ENCODE data around the gene CNGA2. TPM values are rescaled to one million over a fixed set of nuclear protein-coding genes. Genes with fewer than 3 reads are reported as not detected.

CNGA2 gene
- total and polyA plus RNA-seq, 12 donors: not detected

DNA sequence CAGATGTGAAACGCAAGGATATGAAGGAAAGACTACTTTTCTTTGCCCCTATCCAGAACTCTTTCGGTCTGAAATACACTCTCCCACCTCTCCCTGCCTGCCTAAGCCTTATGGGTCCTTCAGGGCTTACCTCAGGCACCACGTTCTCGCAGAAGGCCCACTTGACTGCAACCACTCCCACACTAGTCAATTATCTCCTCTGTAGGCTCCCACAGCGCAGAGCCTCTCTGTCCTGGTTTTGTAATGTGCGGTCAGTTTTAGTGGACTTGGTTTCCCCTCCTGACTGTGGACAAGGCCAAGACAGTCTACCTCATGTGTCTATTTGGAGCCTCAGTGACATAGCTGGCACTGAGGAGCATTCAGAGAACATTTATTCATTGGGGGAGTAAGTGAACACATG, 11.1 kb downstream of the CNGA2 start:
- DNase-seq: no peak
- no peaks in the 10 kb centered on the region for H3K36me3 ChIP-seq (replicated peaks in 1 of 2)
- no peak overlapping the region for H3K4me3 ChIP-seq
- 69 to 86% (median 77%) methylated on average over 5 to 6 of the region's 6 CpGs for WGBS, 4 donors
- H3K4me1 ChIP-seq (replicated peaks in 1 of 2): no peaks in the 10 kb centered on the region
- H3K27me3 ChIP-seq: peaks cover 14% of the 10 kb centered on the region
- H3K9me3 ChIP-seq (replicated peaks in 1 of 3): no peaks in the 10 kb centered on the region
- no peak overlapping the region for H3K27ac ChIP-seq
- intact Hi-C loops (cut with DNase I): no loop called here
- TF ChIP-seq, protein P1, sequence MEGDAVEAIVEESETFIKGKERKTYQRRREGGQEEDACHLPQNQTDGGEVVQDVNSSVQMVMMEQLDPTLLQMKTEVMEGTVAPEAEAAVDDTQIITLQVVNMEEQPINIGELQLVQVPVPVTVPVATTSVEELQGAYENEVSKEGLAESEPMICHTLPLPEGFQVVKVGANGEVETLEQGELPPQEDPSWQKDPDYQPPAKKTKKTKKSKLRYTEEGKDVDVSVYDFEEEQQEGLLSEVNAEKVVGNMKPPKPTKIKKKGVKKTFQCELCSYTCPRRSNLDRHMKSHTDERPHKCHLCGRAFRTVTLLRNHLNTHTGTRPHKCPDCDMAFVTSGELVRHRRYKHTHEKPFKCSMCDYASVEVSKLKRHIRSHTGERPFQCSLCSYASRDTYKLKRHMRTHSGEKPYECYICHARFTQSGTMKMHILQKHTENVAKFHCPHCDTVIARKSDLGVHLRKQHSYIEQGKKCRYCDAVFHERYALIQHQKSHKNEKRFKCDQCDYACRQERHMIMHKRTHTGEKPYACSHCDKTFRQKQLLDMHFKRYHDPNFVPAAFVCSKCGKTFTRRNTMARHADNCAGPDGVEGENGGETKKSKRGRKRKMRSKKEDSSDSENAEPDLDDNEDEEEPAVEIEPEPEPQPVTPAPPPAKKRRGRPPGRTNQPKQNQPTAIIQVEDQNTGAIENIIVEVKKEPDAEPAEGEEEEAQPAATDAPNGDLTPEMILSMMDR (IDR thresholded peaks at IDR 0.05): no peak
- no peak for TF ChIP-seq POLR2A (IDR thresholded peaks at IDR 0.05)

DNA sequence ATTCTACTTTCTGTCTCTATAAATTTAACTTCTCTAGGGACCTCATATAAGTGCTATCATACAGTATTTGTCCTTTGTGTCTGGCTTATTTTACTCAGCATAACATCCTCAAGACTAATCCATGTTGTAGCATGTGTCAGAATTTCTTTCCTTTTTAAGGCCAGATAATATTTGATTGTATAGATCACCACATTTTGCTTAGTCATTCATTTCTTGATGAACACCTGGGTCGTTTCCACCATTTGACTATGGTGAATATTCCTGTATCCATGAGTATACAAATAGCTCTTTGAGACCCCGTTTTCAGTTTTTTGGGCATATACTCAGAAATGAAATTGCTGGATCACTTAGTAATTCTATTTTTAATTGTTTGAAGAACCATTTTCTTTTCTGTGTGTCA, 12.0 kb downstream of the CNGA2 start:
- no peak overlapping the region for H3K4me3 ChIP-seq
- no peak for DNase-seq
- TF ChIP-seq POLR2A (IDR thresholded peaks at IDR 0.05): no peak
- TF ChIP-seq, protein P1 (IDR thresholded peaks at IDR 0.05): no peak
- WGBS, 4 donors: 42 to 64% (median 54%) methylated on average over 2 of the region's 2 CpGs
- no peak overlapping the region for H3K27ac ChIP-seq
- H3K9me3 ChIP-seq (replicated peaks in 1 of 3): no peaks in the 10 kb centered on the region
- no peaks in the 10 kb centered on the region for H3K4me1 ChIP-seq (replicated peaks in 1 of 2)
- intact Hi-C loops (cut with DNase I): no loop called here
- peaks cover 20% of the 10 kb centered on the region for H3K27me3 ChIP-seq
- no peaks in the 10 kb centered on the region for H3K36me3 ChIP-seq (replicated peaks in 1 of 2)

DNA sequence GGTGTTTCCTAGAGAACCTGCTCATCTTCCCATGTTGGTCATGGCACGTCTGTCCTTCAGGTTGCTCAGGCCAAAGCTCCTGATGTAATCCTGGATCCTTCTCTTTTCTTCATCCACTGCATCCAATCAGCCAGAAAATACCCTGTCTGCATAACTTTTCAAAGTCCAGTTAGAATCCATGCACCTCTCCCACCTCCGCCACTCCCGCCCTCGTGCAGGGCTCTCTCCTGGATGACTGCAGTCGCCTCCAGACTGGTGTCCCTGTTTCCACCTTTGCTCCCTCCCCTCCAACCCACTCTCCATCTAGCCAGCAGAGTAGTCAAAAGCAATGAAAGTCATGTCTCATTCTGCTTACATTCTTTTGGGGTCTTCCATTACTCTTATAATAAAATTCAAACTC, 16.0 kb downstream of the CNGA2 start:
- H3K9me3 ChIP-seq (replicated peaks in 1 of 3): no peaks in the 10 kb centered on the region
- no peak overlapping the region for H3K27ac ChIP-seq
- no peak for DNase-seq
- no peaks in the 10 kb centered on the region for H3K36me3 ChIP-seq (replicated peaks in 1 of 2)
- peaks cover 32% of the 10 kb centered on the region for H3K27me3 ChIP-seq
- no peak overlapping the region for H3K4me3 ChIP-seq
- no peaks in the 10 kb centered on the region for H3K4me1 ChIP-seq (replicated peaks in 1 of 2)
- WGBS, 4 donors: 83 to 93% (median 89%) methylated on average over 5 of the region's 5 CpGs
- intact Hi-C loops (cut with DNase I): loop anchor here (5.0 to 10.0 kb wide), 2 partner anchors 884 to 887 kb away; partner anchors contain the start of gene GABRQ (in 2 of the 2)
- TF ChIP-seq, protein P1 (IDR thresholded peaks at IDR 0.05): no peak
- no peak for TF ChIP-seq POLR2A (IDR thresholded peaks at IDR 0.05)

DNA sequence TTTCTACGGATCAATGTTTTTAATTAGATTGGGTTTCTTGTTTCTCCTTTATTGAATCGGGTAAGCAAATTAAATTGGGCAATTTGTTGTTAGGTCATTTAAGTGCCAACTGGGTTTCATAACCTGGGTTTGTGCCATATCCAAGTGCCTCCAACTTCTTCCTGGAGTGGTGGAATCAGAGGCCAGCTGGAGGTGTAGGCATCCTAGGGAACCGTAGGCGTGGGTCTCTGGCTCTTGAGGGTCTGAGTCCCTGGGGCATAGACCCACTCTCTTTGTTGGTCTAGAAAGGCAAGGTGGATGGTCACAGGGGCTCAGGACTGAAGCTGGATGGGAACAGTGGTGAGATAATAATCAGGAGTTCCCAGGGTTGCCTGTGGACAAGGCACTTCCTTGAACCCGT, 18.3 kb downstream of the CNGA2 start:
- Histone ChIP-seq H3K36me3 (replicated peaks in 1 of 2) (no peaks in the 10 kb centered on the region), H3K9me3 (replicated peaks in 1 of 3) (no peaks in the 10 kb centered on the region), H3K27me3 (peaks cover 32% of the 10 kb centered on the region), H3K4me1 (replicated peaks in 1 of 2) (no peaks in the 10 kb centered on the region), H3K27ac (no peak overlapping the region), H3K4me3 (no peak overlapping the region)
- no peak for DNase-seq
- TF ChIP-seq, protein P1 (IDR thresholded peaks at IDR 0.05): no peak
- TF ChIP-seq POLR2A (IDR thresholded peaks at IDR 0.05): no peak
- WGBS, 4 donors: 42 to 70% (median 56%) methylated on average over 2 to 5 of the region's 5 CpGs
- intact Hi-C loops (cut with DNase I): loop anchor here (5.0 to 10.0 kb wide), 2 partner anchors 882 to 884 kb away; partner anchors contain the start of gene GABRQ (in 2 of the 2)
